Mucosa of rectum (tissue), 2 donors: ENCODE data around the gene VWA3A.
"Not testable (repeated sequence)": the region's sequence is repeated elsewhere in the genome, so short reads cannot be mapped to it uniquely, and the experiment has no call there.

Source experiments
- H3K27ac ChIP-seq, 2 donors: one replicate each; pipeline ENCODE4 v1.7.0; 2013; ENCODE audit warnings: inconsistent platforms in 2 of 2, low read depth in 2 of 2, low read length in 2 of 2
- H3K27me3 ChIP-seq, 2 donors: one replicate each; pipeline ENCODE4 v1.7.0; 2013; ENCODE audit warnings: low read length in 2 of 2; ENCODE audit not compliant: control insufficient read depth in 2 of 2, insufficient read depth in 2 of 2
- H3K36me3 ChIP-seq, 2 donors: one replicate each; pipeline ENCODE4 v1.7.0; 2013; ENCODE audit warnings: low read length in 2 of 2; ENCODE audit not compliant: control insufficient read depth in 2 of 2, insufficient read depth in 2 of 2
- H3K4me1 ChIP-seq, 2 donors: one replicate each; pipeline ENCODE4 v1.7.0; 2013; ENCODE audit warnings: low read length in 2 of 2, mild to moderate bottlenecking in 1 of 2; ENCODE audit not compliant: control insufficient read depth in 2 of 2, insufficient read depth in 2 of 2
- H3K4me3 ChIP-seq, 2 donors: one replicate each; pipeline ENCODE4 v1.7.0; 2013; ENCODE audit warnings: low read length in 2 of 2
- H3K9ac ChIP-seq, 2 donors: one replicate each; pipeline ENCODE4 v1.7.0; 2013; ENCODE audit warnings: low read length in 2 of 2, low read depth in 1 of 2, mild to moderate bottlenecking in 1 of 2
- H3K9me3 ChIP-seq, 2 donors: one replicate each; pipeline ENCODE4 v1.7.0; 2013; ENCODE audit warnings: low read length in 2 of 2; ENCODE audit not compliant: control insufficient read depth in 2 of 2
- donor health status: healthy.
- donor health status: Normal muscosa, but diverticular disease.

The VWA3A gene

DNA sequence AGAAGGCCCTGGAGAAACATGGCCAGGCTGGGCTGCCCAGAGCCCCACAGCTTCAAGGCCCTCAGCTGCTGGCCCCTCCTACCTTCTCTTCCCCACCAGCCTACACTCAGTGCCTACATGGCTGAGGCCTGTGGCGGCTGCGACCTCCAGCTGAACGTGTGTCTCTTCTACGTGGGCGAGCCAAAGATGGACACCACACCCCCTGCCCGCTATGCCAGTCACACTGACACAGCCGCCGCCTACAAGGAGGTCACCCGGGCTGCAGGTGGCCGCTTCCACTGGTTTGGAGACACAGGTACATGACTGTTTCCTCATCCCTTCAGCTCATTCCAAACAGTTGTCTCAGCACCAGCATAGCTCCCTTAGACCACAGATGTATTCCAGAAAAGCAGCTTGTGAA lies 40.5 kb downstream of the VWA3A start:
- Histone ChIP-seq H3K27me3 (no peaks in the 10 kb centered on the region), H3K9ac (no peak overlapping the region), H3K4me1 (no peaks in the 10 kb centered on the region), H3K36me3 (no peaks in the 10 kb centered on the region), H3K4me3 (no peak overlapping the region), H3K27ac (no peak overlapping the region), H3K9me3 (no peaks in the 10 kb centered on the region)

DNA sequence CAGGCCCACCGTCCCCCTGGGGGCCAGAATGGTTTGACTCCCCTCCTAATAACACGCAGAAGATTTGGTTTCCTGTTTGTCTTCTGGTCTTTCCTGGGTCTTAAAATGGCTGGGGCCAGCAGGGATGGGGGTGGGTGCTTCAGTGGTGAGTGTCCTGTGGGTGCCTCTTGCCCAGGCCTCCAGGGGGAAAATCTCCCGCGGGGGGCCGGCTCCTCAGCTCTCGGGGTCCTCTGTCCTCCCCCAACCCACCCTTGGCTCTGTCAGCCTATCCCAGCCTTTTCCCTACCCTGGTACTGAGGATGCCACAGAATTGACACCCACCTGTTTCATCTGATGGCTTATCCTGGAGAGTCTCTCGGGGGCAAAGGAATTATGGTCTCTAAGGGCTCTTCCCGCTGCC lies 46.1 kb downstream of the VWA3A start:
- Histone ChIP-seq H3K36me3 (no peaks in the 10 kb centered on the region), H3K27me3 (no peaks in the 10 kb centered on the region), H3K4me1 (no peaks in the 10 kb centered on the region), H3K9ac (no peak overlapping the region), H3K27ac (no peak overlapping the region), H3K9me3 (no peaks in the 10 kb centered on the region), H3K4me3 (no peak overlapping the region)

DNA sequence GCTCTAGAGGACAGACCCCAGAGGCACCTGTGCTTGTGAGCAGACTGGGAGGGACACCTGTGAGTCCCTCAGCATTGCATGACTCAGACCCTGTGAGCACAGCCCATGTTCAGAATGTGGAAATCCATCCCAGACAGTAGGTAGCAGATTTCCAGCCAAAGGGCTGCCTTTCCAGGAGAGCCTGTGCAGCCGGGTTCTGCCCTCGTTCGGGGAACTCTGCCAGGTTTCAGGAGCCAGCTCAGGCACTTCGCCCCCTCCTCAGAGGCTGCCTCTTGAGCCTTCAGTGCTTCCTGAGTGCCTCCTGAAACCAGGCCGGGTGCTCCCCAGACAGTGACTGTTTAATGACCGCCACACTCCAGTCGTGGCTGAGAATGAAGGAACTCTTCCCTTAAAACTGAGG lies 46.7 kb downstream of the VWA3A start:
- H3K36me3 ChIP-seq, result no peaks in the 10 kb centered on the region
- no peak overlapping the region for H3K4me3 ChIP-seq
- no peaks in the 10 kb centered on the region for H3K4me1 ChIP-seq
- H3K9ac ChIP-seq, result no peak overlapping the region
- no peaks in the 10 kb centered on the region for H3K9me3 ChIP-seq
- no peaks in the 10 kb centered on the region for H3K27me3 ChIP-seq
- no peak overlapping the region for H3K27ac ChIP-seq

DNA sequence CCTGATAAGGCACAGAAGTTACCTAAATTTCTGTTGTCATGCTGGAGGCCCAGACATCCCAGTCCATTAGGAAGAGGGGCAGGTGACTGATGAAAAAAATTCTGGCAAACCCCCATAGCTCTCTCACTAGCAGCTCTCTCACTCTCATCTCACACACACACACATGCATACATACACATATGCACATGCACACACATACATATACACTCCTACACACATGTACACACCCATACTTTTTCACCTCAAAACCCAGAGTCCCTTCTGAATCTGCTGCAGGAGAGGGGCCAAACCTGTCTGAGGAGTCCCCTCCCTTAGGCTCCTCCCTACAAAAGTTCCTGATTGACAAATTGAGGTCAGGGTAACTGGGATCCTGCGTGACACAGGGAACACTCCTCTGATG lies 47.4 kb downstream of the VWA3A start:
- Histone ChIP-seq H3K27me3 (no peaks in the 10 kb centered on the region), H3K27ac (no peak overlapping the region), H3K4me1 (no peaks in the 10 kb centered on the region), H3K9ac (no peak overlapping the region), H3K9me3 (no peaks in the 10 kb centered on the region), H3K4me3 (no peak overlapping the region), H3K36me3 (no peaks in the 10 kb centered on the region)

GRCh38 chr16:22141767-22142166 lies 49.4 kb downstream of the VWA3A start:
- Histone ChIP-seq H3K9me3 (no peaks in the 10 kb centered on the region), H3K36me3 (no peaks in the 10 kb centered on the region), H3K4me3 (no peak overlapping the region), H3K27me3 (no peaks in the 10 kb centered on the region), H3K4me1 (no peaks in the 10 kb centered on the region), H3K9ac (no peak overlapping the region), H3K27ac (no peak overlapping the region)

- Histone ChIP-seq H3K27ac (no peak overlapping the region), H3K36me3 (no peaks in the 10 kb centered on the region)
Measured at GRCh38 chr16:22144520-22144919, 52.2 kb downstream of the VWA3A start.

DNA sequence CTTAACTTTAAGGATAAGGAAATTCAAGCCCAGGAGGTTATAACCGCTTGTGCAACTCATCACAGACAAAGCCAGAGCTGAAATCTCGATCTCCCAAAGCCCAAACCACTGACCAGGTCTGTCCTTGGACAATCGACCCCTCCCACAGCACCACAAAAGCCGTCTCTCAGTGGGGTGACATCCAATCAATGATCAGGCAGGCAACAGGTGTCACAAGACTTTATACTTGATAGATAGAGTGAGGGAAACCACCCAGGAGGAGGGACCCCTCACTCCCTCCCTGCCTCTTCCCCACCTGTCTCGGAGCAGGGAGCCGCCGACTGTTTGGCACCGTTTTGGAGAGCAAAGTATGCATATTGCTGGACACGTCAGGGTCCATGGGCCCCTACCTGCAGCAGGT lies 55.5 kb downstream of the VWA3A start:
- Histone ChIP-seq H3K36me3 (no peaks in the 10 kb centered on the region), H3K27me3 (no peaks in the 10 kb centered on the region), H3K4me1 (no peaks in the 10 kb centered on the region), H3K9ac (no peak overlapping the region), H3K9me3 (no peaks in the 10 kb centered on the region), H3K27ac (no peak overlapping the region), H3K4me3 (no peak overlapping the region)

More at GRCh38 chr16:22144520-22144919, 52.2 kb downstream of the VWA3A start:
- no peak overlapping the region for H3K4me3 ChIP-seq
- H3K9me3 ChIP-seq, result no peaks in the 10 kb centered on the region
- H3K27me3 ChIP-seq, result no peaks in the 10 kb centered on the region
- H3K4me1 ChIP-seq, result no peaks in the 10 kb centered on the region
- H3K9ac ChIP-seq, result no peak overlapping the region

GRCh38 chr16:22151246-22151998 lies 59.1 kb downstream of the VWA3A start:
- Histone ChIP-seq H3K4me3 (no peak overlapping the region), H3K27me3 (no peaks in the 10 kb centered on the region), H3K27ac (no peak overlapping the region), H3K4me1 (no peaks in the 10 kb centered on the region), H3K36me3 (no peaks in the 10 kb centered on the region), H3K9ac (no peak overlapping the region), H3K9me3 (no peaks in the 10 kb centered on the region)

DNA sequence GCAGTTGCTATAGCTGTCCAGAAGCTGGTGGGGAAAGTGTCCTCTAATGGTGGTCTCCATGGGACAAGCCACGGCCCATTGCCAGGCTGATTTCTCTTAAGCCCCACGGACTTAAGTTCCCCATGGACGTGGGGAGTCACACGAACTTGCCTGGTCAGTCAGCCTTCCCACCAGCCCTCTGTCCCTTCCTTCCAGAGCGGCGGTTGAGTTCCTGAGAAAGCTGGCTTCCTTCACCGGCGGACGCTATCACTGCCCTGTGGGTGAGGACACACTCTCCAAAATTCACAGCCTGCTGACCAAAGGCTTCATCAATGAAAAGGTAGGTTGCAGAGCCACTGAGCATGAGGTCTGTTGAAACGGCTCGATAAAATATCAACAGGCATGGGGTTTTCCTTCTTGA lies 60.0 kb downstream of the VWA3A start:
- Histone ChIP-seq H3K27ac (no peak overlapping the region), H3K9me3 (no peaks in the 10 kb centered on the region), H3K36me3 (no peaks in the 10 kb centered on the region), H3K27me3 (no peaks in the 10 kb centered on the region), H3K4me1 (no peaks in the 10 kb centered on the region), H3K9ac (no peak overlapping the region), H3K4me3 (no peak overlapping the region)

DNA sequence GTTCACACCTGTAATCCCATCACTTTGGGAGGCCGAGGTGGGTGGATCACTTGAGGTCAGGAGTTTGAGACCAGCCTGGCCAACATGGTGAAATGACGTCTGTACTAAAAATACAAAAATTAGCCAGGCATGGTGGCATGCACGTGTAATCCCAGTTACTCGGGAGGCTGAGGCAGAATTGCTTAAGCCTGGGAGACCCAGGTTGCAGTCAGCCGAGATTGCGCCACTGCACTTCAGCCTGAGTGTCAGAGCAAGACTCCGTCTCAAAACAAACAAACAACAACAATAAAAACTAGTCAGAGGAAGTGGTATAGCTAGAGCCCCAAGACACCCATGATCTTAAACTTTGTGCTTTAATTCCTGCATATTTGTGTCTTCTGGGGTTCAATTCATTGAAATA lies 60.7 kb downstream of the VWA3A start:
- not testable (repeated sequence) for H3K9ac ChIP-seq, H3K4me3 ChIP-seq, H3K36me3 ChIP-seq, H3K4me1 ChIP-seq, H3K9me3 ChIP-seq, H3K27ac ChIP-seq, H3K27me3 ChIP-seq

DNA sequence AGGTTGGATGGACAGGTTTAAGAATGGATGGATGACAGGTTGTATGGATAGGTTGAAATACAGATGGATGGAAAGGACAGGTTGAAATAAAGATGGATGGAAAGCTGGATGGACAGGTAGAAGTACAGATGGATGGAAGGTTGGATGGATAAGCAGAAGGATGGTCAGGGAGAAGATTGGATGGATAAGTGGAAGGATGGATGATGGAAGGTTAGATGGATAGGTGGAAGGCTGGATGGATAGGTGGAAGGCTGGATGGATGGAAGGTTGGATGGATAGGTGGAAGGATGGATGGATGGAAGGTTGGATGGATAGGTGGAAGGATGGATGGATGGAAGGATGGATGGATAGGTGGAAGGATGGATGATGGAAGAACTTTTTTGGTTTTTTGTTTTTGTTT lies 69.1 kb downstream of the VWA3A start:
- H3K4me3 ChIP-seq, result no peak overlapping the region
- H3K27me3 ChIP-seq, result peaks cover 5 to 15% of the 10 kb centered on the region in 2 donors
- H3K9ac ChIP-seq, result no peak overlapping the region
- no peaks in the 10 kb centered on the region for H3K36me3 ChIP-seq
- H3K4me1 ChIP-seq, result no peaks in the 10 kb centered on the region
- H3K27ac ChIP-seq, result no peak overlapping the region
- H3K9me3 ChIP-seq, result no peaks in the 10 kb centered on the region
